H9 (cell line): ENCODE measurements around the gene SLC34A3. TPM values are rescaled to one million over a fixed set of nuclear protein-coding genes. Genes with fewer than 3 reads are reported as not detected.
A peak's percentile ranks its signal among the peaks of the same experiment; 100 is the strongest.

Source experiments
- DNase-seq: peaks from one replicate; pipeline ENCODE4 v3.0.0-alpha.2; 2017
- H2AFZ ChIP-seq: one replicate; pipeline ENCODE4 v1.6.1; 2013; ENCODE audit warnings: mild to moderate bottlenecking, low read length, control low read depth, moderate library complexity
- H2AK5ac ChIP-seq: 2 replicates; pipeline ENCODE4 v1.6.1; 2013; ENCODE audit warnings: low read length, control low read depth, mixed read lengths; ENCODE audit not compliant: insufficient read length
- H2BK120ac ChIP-seq: one replicate; pipeline ENCODE4 v1.6.1; 2013; ENCODE audit warnings: low read depth, mild to moderate bottlenecking, low read length, control low read depth, inconsistent platforms; ENCODE audit not compliant: poor library complexity, severe bottlenecking
- H2BK12ac ChIP-seq: 2 replicates; pipeline ENCODE4 v1.6.1; 2013; ENCODE audit warnings: low read length, control low read depth, mixed read lengths, low read depth; ENCODE audit not compliant: insufficient read length
- H2BK15ac ChIP-seq: 2 replicates; pipeline ENCODE4 v1.6.1; 2013; ENCODE audit warnings: low read depth, low read length, control low read depth
- H2BK20ac ChIP-seq: one replicate; pipeline ENCODE4 v1.6.1; 2013; ENCODE audit warnings: low read depth, mild to moderate bottlenecking, low read length, control low read depth, inconsistent platforms; ENCODE audit not compliant: poor library complexity, severe bottlenecking
- H2BK5ac ChIP-seq: 2 replicates; pipeline ENCODE4 v1.6.1; 2013; ENCODE audit warnings: low read length, control low read depth, mixed read lengths; ENCODE audit not compliant: insufficient read length
- H3K14ac ChIP-seq: 2 replicates; pipeline ENCODE4 v1.6.1; 2013; ENCODE audit warnings: low read length, control low read depth; ENCODE audit not compliant: insufficient read depth
- H3K18ac ChIP-seq: 2 replicates; pipeline ENCODE4 v1.6.1; 2013; ENCODE audit warnings: low read depth, mild to moderate bottlenecking, mixed read lengths, low read length, control low read depth; ENCODE audit not compliant: insufficient read length
- H3K23ac ChIP-seq: 2 replicates; pipeline ENCODE4 v1.6.1; 2013; ENCODE audit warnings: low read length, control low read depth, mixed read lengths, low read depth; ENCODE audit not compliant: insufficient read length
- H3K23me2 ChIP-seq: 2 replicates; pipeline ENCODE4 v1.6.1; 2013; ENCODE audit warnings: low read depth, mild to moderate bottlenecking, mixed read lengths, low read length, control low read depth; ENCODE audit not compliant: insufficient read length, poor library complexity, severe bottlenecking
- H3K27ac ChIP-seq: 2 replicates; pipeline ENCODE4 v1.5.1; 2013; ENCODE audit warnings: low read length, control low read depth, mixed read lengths, low read depth; ENCODE audit not compliant: insufficient read length
- H3K27me3 ChIP-seq: 2 replicates; pipeline ENCODE4 v1.6.1; 2013; ENCODE audit warnings: low read length, control low read depth, inconsistent platforms; ENCODE audit not compliant: insufficient read depth
- H3K4ac ChIP-seq: 2 replicates; pipeline ENCODE4 v1.6.1; 2013; ENCODE audit warnings: low read depth, mild to moderate bottlenecking, control low read depth, inconsistent platforms, low read length, moderate library complexity
- H3K4me1 ChIP-seq: 2 replicates; pipeline ENCODE4 v1.6.1; 2013; ENCODE audit warnings: low read length, control low read depth, inconsistent platforms; ENCODE audit not compliant: insufficient read depth
- H3K4me2 ChIP-seq: 2 replicates; pipeline ENCODE4 v1.6.1; 2013; ENCODE audit warnings: low read length, control low read depth, mixed read lengths; ENCODE audit not compliant: insufficient read length, insufficient read depth
- H3K56ac ChIP-seq: 2 replicates; pipeline ENCODE4 v1.6.1; 2013; ENCODE audit warnings: low read depth, mild to moderate bottlenecking, mixed read lengths, low read length, control low read depth; ENCODE audit not compliant: insufficient read length
- H3K79me1 ChIP-seq: 2 replicates; pipeline ENCODE4 v1.6.1; 2013; ENCODE audit warnings: low read depth, mild to moderate bottlenecking, moderate library complexity, low read length, control low read depth, inconsistent platforms; ENCODE audit not compliant: insufficient read depth, poor library complexity, severe bottlenecking
- H3K79me2 ChIP-seq: 2 replicates; pipeline ENCODE4 v1.6.1; 2013; ENCODE audit warnings: low read length, control low read depth, inconsistent platforms; ENCODE audit not compliant: insufficient read depth
- H3K9ac ChIP-seq: 2 replicates; pipeline ENCODE4 v1.6.1; 2013; ENCODE audit warnings: low read length, control low read depth, mixed read lengths; ENCODE audit not compliant: insufficient read length; ENCODE audit errors: extremely low read depth
- H3K9me3 ChIP-seq: one replicate; pipeline ENCODE4 v1.6.1; 2013; ENCODE audit warnings: low read depth, low read length, inconsistent platforms; ENCODE audit not compliant: control insufficient read depth
- H3T11ph ChIP-seq: one replicate; pipeline ENCODE4 v1.6.1; 2013; ENCODE audit warnings: mild to moderate bottlenecking, low read length, control low read depth, inconsistent platforms
- H4K20me1 ChIP-seq: one replicate; pipeline ENCODE4 v1.6.1; 2013; ENCODE audit not compliant: control insufficient read depth, insufficient read length, insufficient read depth
- H4K5ac ChIP-seq: 2 replicates; pipeline ENCODE4 v1.6.1; 2013; ENCODE audit warnings: low read depth, mild to moderate bottlenecking, mixed read lengths, low read length, control low read depth; ENCODE audit not compliant: insufficient read length
- H4K8ac ChIP-seq: replicated peaks from 2 replicates; pipeline ENCODE4 v1.6.1; 2013; ENCODE audit warnings: low read length, control low read depth, mixed read lengths, low read depth; ENCODE audit not compliant: insufficient read length
- H4K91ac ChIP-seq: 2 replicates; pipeline ENCODE4 v1.6.1; 2013; ENCODE audit warnings: low read depth, mild to moderate bottlenecking, moderate library complexity, mixed read lengths, low read length, control low read depth; ENCODE audit not compliant: insufficient read length
- H3K27ac Mint-ChIP-seq, 3 experiments: 2 replicates in 2 of 3; 3 replicates in 1 of 3; pipeline ENCODE4 v1.8.0; 2020 to 2021; ENCODE audit warnings: mixed read lengths in 3 of 3, mild to moderate bottlenecking in 1 of 3, moderate library complexity in 1 of 3
- H3K27me3 Mint-ChIP-seq: 2 replicates; pipeline ENCODE4 v1.8.0; 2021; ENCODE audit warnings: low read depth, mild to moderate bottlenecking, moderate library complexity, mixed read lengths
- H3K36me3 Mint-ChIP-seq, 3 experiments: 2 replicates in 2 of 3; 3 replicates in 1 of 3; pipeline ENCODE4 v1.8.0; 2020 to 2021; ENCODE audit warnings: low read depth in 3 of 3, mixed read lengths in 3 of 3; ENCODE audit not compliant: insufficient read depth in 1 of 3
- H3K4me1 Mint-ChIP-seq, 2 experiments: 2 replicates each; pipeline ENCODE4 v1.8.0; 2020; ENCODE audit warnings: mixed read lengths in 2 of 2
- H3K4me3 Mint-ChIP-seq, 2 experiments: 2 replicates in 1 of 2; 3 replicates in 1 of 2; pipeline ENCODE4 v1.8.0; 2020 to 2021; ENCODE audit warnings: mild to moderate bottlenecking in 2 of 2, mixed read lengths in 2 of 2, moderate library complexity in 1 of 2
- H3K9me3 Mint-ChIP-seq, 2 experiments: 2 replicates in 1 of 2; 3 replicates in 1 of 2; pipeline ENCODE4 v1.8.0; 2020; ENCODE audit warnings: mild to moderate bottlenecking in 2 of 2, mixed read lengths in 2 of 2, moderate library complexity in 1 of 2
- CTCF ChIP-seq: fragments of 200-600 bp; sonication (generic); conservative IDR thresholded peaks from 3 replicates; pipeline ENCODE4 v1.8.0; 2021; ENCODE audit warnings: antibody characterized with exemption, mild to moderate bottlenecking
- WGBS: extraction: QIAGEN DNeasy Blood & Tissue Kit; methylation state at CpG from one replicate; pipeline ENCODE4 v1.1.7; 2013; ENCODE audit warnings: missing lambda C conversion rate, low lambda C conversion rate, mixed read lengths; ENCODE audit not compliant: insufficient read length; ENCODE audit errors: extremely low coverage; 5-methylcytosine and 5-hydroxymethylcytosine counted together
- total RNA-seq: library from RNA; stranded (reverse); gene quantifications from 2 replicates; pipeline ENCODE4 v1.2.1, GENCODE V29; 2021

Gene SLC34A3
- total RNA-seq, 1 experiment from 2014 or later = not detected

GRCh38 chr9:137198902-137199283, 31.8 kb upstream of the SLC34A3 start:
- Histone ChIP-seq H2BK120ac (no peak overlapping the region), H4K5ac (no peak overlapping the region), H4K20me1 (no peaks in the 10 kb centered on the region), H2BK12ac (no peak overlapping the region), H4K8ac (no peak overlapping the region), H3K18ac (no peak overlapping the region), H2AK5ac (no peak overlapping the region), H3K56ac (no peak overlapping the region), H3K79me2 (peaks cover 1% of the 10 kb centered on the region; the same call in 1 of the 2 replicates), H4K91ac (no peak overlapping the region), H2BK15ac (no peak overlapping the region), H3K79me1 (peaks cover 5% of the 10 kb centered on the region), H2BK20ac (no peak overlapping the region), H2AFZ (no peak overlapping the region), H2BK5ac (no peak overlapping the region), H3K4me2 (no peak overlapping the region), H3K27me3 (no peaks in the 10 kb centered on the region), H3K27ac (no peak overlapping the region), H3K14ac (no peak overlapping the region), H3K9me3 (no peaks in the 10 kb centered on the region), H3T11ph (no peak overlapping the region), H3K9ac (peak overlapping the region; percentile 5), H3K23ac (no peak overlapping the region), H3K4me1 (no peaks in the 10 kb centered on the region), H3K23me2 (peaks cover 2% of the 10 kb centered on the region), H3K4ac (no peak overlapping the region)
- H3K27ac Mint-ChIP-seq = no peak overlapping the region
- TF ChIP-seq CTCF = no peak
- H3K36me3 Mint-ChIP-seq = peaks cover 0 to under 1% (median 0%) of the 10 kb centered on the region in 3 experiments; a peak in 2 of 7 replicates
- WGBS = no CpG with 5 or more reads among the region's 11 CpGs
- peaks cover 12 to 28% of the 10 kb centered on the region in 2 experiments for H3K4me1 Mint-ChIP-seq
- H3K4me3 Mint-ChIP-seq = peak overlapping the region; percentile 65 to 78; a peak in 2 of 5 replicates
- peaks cover 2% of the 10 kb centered on the region; the same call in 1 of the 2 replicates for H3K27me3 Mint-ChIP-seq
- no peak for DNase-seq
- H3K9me3 Mint-ChIP-seq = no peaks in the 10 kb centered on the region
